A673 (cell line): ENCODE measurements around the gene DHX34. TPM values are rescaled to one million over a fixed set of nuclear protein-coding genes. Genes with fewer than 3 reads are reported as not detected.

ENCODE experiments used
- BruUV-seq: library from RNA; stranded (reverse); fragments of 400-500 nt; replicated peaks from 2 replicates; lab custom pipeline; 2021; lab: Mats Ljungman, UMichigan
- CTCF ChIA-PET: fragments of 300-600 bp; sonication (Branson Sonifier 250); formaldehyde crosslinking; loops from one replicate; lab custom pipeline; 2022; ENCODE audit warnings: antibody characterized with exemption; lab: Charles Lee
- POLR2A ChIA-PET: fragments of 300-600 bp; sonication (Branson Sonifier 250); formaldehyde crosslinking; loops from one replicate; lab custom pipeline; 2022; ENCODE audit warnings: antibody characterized with exemption; ENCODE audit not compliant: low non-redundant PET; lab: Charles Lee
- DNase-seq: peaks from one replicate; pipeline ENCODE4 v3.0.0-alpha.2; 2015; ENCODE audit warnings: low spot score
- H3K27ac ChIP-seq: fragments of 200-600 bp; sonication (generic); 2 replicates; pipeline ENCODE4 v1.5.1; 2016; ENCODE audit warnings: mixed run types, low read depth, mild to moderate bottlenecking, mixed read lengths, antibody characterized with exemption, low read length; ENCODE audit not compliant: poor library complexity, severe bottlenecking
- H3K27me3 ChIP-seq: fragments of 200-600 bp; sonication (generic); replicated peaks from 2 replicates; pipeline ENCODE4 v1.6.1; 2017; ENCODE audit warnings: mixed run types, low read depth, mild to moderate bottlenecking, mixed read lengths, antibody characterized with exemption, low read length; ENCODE audit not compliant: insufficient read depth, poor library complexity
- H3K36me3 ChIP-seq: fragments of 200-600 bp; sonication (generic); 2 replicates; pipeline ENCODE4 v1.6.1; 2016; ENCODE audit warnings: mixed run types, mild to moderate bottlenecking, mixed read lengths, antibody characterized with exemption, low read length; ENCODE audit not compliant: insufficient read depth, poor library complexity, severe bottlenecking
- H3K4me1 ChIP-seq: fragments of 200-600 bp; sonication (generic); 2 replicates; pipeline ENCODE4 v1.6.1; 2017; ENCODE audit warnings: mixed run types, mild to moderate bottlenecking, mixed read lengths, antibody characterized with exemption, low read length; ENCODE audit not compliant: insufficient read depth, poor library complexity, severe bottlenecking
- H3K4me3 ChIP-seq: fragments of 200-600 bp; sonication (generic); 2 replicates; pipeline ENCODE4 v1.5.1; 2016; ENCODE audit warnings: low read depth, mixed run types, mild to moderate bottlenecking, mixed read lengths, low read length; ENCODE audit not compliant: poor library complexity, severe bottlenecking
- H3K9me3 ChIP-seq: fragments of 200-600 bp; sonication (generic); 2 replicates; pipeline ENCODE4 v1.6.1; 2016; ENCODE audit warnings: mixed run types, low read depth, mild to moderate bottlenecking, mixed read lengths, antibody characterized with exemption, low read length; ENCODE audit not compliant: poor library complexity, severe bottlenecking
- EZH2 ChIP-seq: fragments of 200-600 bp; sonication (generic); IDR thresholded peaks from 2 replicates; pipeline ENCODE4 v1.6.1; 2017; ENCODE audit warnings: borderline replicate concordance, low read depth, mild to moderate bottlenecking, mixed read lengths, antibody characterized with exemption, low read length; ENCODE audit not compliant: poor library complexity, severe bottlenecking
- intact Hi-C: fragments of 100-400 bp; cut with micrococcal nuclease; formaldehyde crosslinking; loops from one replicate; pipeline ENCODE4 v1.10.0; 2022; ENCODE audit not compliant: unreplicated experiment
- total RNA-seq: library from RNA; stranded (reverse); gene quantifications from 2 replicates; pipeline ENCODE4 v1.2.3, GENCODE V29; 2021
- TF ChIP-seq, protein P1 (sequence below): fragments of 300-800, 200-600 bp; sonication (generic); conservative IDR thresholded peaks from 2 replicates; pipeline ENCODE4 v1.5.1; 2017; ENCODE audit warnings: low read depth, mild to moderate bottlenecking, antibody characterized with exemption, low read length, moderate library complexity, mixed read lengths

DHX34 gene
- total RNA-seq, 1 experiment from 2014 or later: 29.6 TPM

- no peaks in the 10 kb centered on the region for H3K9me3 ChIP-seq
- H3K27ac ChIP-seq: no peak overlapping the region
- H3K36me3 ChIP-seq: peaks cover 84% of the 10 kb centered on the region
- H3K4me3 ChIP-seq: no peak overlapping the region
- BruUV-seq: no TSS peak
- intact Hi-C loops: no loop called here
- no peak for DNase-seq
- ChIA-PET POLR2A (interaction anchor here (0.7 kb wide), 1 partner anchor 8 kb away, joined by 4 read pairs; the partner anchor contains the start of gene DHX34), CTCF (interaction anchor here (0.6 to 1.1 kb wide), 3 partner anchors 8 to 35 kb away, joined by 3 read pairs; partner anchors contain the start of gene DHX34)
- TF ChIP-seq, protein P1, sequence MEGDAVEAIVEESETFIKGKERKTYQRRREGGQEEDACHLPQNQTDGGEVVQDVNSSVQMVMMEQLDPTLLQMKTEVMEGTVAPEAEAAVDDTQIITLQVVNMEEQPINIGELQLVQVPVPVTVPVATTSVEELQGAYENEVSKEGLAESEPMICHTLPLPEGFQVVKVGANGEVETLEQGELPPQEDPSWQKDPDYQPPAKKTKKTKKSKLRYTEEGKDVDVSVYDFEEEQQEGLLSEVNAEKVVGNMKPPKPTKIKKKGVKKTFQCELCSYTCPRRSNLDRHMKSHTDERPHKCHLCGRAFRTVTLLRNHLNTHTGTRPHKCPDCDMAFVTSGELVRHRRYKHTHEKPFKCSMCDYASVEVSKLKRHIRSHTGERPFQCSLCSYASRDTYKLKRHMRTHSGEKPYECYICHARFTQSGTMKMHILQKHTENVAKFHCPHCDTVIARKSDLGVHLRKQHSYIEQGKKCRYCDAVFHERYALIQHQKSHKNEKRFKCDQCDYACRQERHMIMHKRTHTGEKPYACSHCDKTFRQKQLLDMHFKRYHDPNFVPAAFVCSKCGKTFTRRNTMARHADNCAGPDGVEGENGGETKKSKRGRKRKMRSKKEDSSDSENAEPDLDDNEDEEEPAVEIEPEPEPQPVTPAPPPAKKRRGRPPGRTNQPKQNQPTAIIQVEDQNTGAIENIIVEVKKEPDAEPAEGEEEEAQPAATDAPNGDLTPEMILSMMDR: no peak
- no peak for TF ChIP-seq EZH2
- no peaks in the 10 kb centered on the region for H3K4me1 ChIP-seq
- no peaks in the 10 kb centered on the region for H3K27me3 ChIP-seq
These were observed 7.8 kb downstream of the DHX34 start for GRCh38 chr19:47356900-47357299.

DNA sequence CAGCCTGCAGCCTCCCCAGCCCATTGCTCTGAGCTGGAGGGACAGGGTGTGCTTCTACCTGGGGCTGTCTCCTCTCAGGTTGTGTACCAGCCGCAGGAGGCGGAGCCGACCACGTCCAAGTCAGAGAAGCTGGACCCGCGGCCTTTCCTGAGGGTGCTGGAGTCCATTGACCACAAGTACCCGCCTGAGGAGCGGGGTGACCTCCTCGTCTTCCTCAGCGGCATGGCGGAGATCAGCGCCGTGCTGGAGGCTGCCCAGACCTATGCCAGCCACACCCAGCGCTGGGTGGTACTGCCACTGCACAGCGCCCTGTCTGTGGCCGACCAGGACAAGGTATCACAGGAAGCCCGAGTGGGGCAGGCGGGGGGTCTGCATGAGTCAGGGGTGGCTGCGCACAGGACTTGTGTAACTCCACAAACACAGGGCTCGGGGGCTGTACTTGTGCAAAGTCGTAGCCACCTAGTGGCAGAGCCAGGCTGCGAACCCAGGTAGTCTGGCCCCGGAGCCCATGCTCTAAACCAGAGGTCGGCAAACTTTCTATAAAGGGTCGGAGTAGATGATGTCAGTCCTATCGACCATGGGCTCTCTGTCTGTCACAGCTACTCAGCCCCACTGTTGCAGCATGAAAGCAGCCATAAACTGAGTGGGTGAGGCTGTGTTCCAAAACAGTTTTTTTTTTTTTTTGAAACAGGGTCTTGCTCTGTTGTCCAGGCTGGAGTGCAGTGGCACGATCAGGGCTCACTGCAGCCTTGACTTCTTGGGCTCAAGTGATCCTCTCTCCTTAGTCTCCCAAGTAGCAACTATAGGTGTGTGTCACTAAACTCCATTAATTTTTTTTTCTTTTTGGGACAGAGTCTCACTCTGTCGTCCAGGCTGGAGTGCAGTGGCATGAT, 8.9 kb downstream of the DHX34 start:
- no peak overlapping the region for H3K4me3 ChIP-seq
- DNase-seq: no peak
- no peaks in the 10 kb centered on the region for H3K9me3 ChIP-seq
- no peaks in the 10 kb centered on the region for H3K4me1 ChIP-seq
- no peaks in the 10 kb centered on the region for H3K27me3 ChIP-seq
- no peak overlapping the region for H3K27ac ChIP-seq
- intact Hi-C loops: no loop called here
- no TSS peak for BruUV-seq
- ChIA-PET CTCF (no interaction called here), POLR2A (no interaction called here)
- peaks cover 89% of the 10 kb centered on the region for H3K36me3 ChIP-seq
- no peak for TF ChIP-seq EZH2
- TF ChIP-seq, protein P1: peak; percentile 31; the same call in 1 of the 2 replicates

GRCh38 chr19:47358936-47359335, 9.8 kb downstream of the DHX34 start:
- H3K36me3 ChIP-seq: peaks cover 89% of the 10 kb centered on the region
- BruUV-seq: no TSS peak
- POLR2A ChIA-PET: no interaction called here

More at GRCh38 chr19:47358936-47359335, 9.8 kb downstream of the DHX34 start:
- Histone ChIP-seq H3K9me3 (no peaks in the 10 kb centered on the region), H3K27me3 (no peaks in the 10 kb centered on the region), H3K27ac (no peak overlapping the region), H3K4me1 (no peaks in the 10 kb centered on the region), H3K4me3 (no peak overlapping the region)
- intact Hi-C loops: no loop called here
- DNase-seq: no peak
- CTCF ChIA-PET: interaction anchor here (0.5 kb wide), 1 partner anchor 77 kb away, joined by 3 read pairs; no protein-coding TSS in a partner anchor
- TF ChIP-seq, protein P1: no peak
- no peak for TF ChIP-seq EZH2
